Measurements from ENCODE around the gene SYT11. TPM values are rescaled to one million over a fixed set of nuclear protein-coding genes. Genes with fewer than 3 reads are reported as not detected.
"Not testable (repeated sequence)": the region's sequence is repeated elsewhere in the genome, so short reads cannot be mapped to it uniquely, and the experiment has no call there.

The SYT11 gene, protein sequence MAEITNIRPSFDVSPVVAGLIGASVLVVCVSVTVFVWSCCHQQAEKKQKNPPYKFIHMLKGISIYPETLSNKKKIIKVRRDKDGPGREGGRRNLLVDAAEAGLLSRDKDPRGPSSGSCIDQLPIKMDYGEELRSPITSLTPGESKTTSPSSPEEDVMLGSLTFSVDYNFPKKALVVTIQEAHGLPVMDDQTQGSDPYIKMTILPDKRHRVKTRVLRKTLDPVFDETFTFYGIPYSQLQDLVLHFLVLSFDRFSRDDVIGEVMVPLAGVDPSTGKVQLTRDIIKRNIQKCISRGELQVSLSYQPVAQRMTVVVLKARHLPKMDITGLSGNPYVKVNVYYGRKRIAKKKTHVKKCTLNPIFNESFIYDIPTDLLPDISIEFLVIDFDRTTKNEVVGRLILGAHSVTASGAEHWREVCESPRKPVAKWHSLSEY
- 10.9 TPM for total RNA-seq

DNA sequence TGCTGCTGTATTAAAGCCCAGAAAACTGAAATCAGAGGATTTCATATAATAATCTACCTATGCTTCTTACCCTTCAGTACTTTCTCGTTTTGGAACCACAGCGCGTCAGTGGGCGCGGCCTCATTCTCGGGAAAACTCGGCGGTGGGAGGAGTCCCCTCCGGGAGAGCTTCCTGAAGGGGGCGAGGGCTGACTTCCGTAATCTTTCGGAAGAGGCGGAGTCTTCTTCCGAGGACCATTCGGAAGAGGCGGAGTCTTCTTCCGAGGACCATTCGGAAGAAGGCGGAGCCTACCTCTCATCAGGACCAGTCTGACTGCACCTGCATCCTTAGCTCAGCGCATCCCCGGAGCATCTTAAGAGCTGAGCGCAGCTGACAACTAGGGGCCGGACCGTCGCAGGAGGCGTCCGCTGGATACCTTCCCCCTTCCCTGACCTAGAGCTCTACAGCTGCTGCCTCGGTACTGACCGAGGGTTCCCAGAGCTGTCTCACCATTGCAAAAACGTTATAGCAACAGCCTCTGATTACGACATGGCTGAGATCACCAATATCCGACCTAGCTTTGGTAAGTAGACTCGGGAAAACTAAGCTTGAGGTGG is at the start of gene SYT11:
Gene SYT11, plus strand, starts transcription at position 334 of the 596 bp plus-strand sequence. Its CDS starts 195 bp downstream, at position 529.
- DNase-seq: peak; percentile 92

DNA sequence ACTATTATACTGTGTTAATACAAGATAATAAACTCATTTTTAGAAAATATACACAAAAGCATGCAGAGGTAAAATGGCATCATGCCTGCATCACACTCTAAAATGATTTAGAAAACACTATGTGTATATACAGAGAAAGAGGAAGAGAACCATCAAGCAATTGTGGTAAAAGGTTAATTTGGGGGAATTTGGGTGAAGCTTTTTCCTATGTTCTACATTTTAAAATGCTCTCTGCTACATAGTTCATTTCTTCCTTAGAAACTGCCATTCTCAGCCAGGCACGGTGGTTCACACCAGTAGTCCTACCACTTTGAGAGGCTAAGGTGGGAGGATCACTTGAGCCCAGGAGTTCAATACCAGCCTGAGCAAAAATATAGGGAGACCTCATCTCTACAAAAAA is 46.5 kb upstream of the SYT11 start:
- no peak for DNase-seq

DNA sequence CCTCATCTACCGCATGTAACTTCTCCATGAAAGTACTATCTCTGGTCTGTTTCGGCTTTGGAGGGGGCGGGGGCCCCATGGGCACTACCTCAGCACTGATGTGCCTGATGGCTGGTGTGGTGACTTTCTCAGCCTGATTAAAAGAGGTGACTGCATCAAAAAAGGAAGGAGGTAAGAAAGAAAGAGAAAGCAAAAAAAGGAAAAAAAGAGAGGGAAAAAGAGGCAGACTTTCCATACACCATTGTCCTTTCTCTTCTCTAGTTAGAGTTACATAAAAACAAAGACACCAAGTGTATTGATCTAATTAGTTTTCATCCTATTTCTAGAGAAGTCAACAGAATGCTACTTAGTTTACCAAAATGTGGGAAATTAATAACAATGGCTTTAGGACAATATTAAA is 45.7 kb upstream of the SYT11 start:
- no peak for DNase-seq

DNA sequence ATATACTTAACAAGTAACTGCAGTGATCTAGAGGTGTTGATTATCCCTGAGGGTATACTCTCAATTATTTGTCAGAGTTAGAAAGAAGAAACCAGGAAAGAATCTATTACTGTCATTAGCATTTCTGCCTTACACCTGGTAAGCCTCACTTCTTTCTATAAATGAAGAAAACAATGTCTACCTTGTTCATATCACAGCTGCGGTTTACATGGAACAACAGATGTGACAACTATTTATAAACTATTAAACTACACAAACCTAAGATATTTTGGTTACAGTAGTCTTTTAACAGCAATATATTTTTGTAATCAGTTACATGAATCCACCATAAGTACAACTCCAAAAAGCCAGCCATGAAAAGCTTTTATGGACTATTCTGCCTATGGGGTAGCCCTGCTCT is 43.0 kb upstream of the SYT11 start:
- DNase-seq: no peak

DNA sequence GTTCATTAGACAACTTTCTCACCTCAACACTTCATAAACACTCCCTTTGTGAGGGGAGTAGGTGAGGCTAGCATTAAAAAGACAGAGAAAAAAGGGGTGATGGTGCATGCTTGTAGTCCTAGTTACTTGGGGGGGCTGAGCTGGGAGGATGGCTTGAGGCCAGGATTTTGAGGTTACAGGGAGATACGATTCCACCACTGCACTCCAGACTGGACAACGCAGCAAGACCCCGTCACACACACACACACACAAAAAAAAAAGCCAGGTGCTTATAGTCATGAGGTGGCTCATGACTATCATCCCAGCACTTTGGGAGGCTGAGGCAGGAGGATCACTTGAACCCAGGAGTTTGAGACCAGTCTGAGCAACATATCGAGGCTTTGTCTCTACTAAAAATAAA is 31.9 kb upstream of the SYT11 start:
- DNase-seq: no peak

DNA sequence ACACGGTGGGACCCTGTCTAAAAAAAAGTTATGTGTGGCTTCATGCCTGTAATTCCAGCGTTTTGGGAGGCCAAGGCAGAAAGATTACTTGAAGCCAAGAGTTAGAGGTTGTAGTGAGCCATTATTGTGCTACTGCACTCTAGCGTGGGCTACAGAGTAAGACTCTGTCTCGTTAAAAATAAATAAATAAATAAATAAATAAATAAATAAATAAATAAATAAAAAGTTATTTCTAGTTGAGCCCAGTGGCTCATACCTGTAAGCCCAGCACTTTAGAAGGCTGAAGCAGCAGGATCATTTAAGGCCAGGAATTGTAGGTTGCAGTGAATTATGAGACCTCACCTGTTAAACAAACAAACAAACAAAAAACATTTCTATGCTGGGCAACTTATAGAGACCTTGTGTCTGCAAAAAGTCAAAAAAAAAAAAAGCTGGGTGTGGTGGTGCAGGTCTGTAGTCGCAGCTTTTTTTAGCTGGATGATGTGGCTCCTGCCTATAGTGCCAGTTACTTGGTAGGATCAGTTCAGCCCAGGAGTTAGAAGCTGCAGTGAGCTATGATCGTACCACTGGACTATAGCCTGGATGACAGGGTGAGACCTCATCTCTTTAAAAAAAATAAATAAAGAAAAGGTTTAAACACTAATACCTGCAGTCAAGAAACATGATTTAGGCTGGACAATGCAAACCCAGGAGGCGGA is 27.9 kb upstream of the SYT11 start:
- DNase-seq: no peak

DNA sequence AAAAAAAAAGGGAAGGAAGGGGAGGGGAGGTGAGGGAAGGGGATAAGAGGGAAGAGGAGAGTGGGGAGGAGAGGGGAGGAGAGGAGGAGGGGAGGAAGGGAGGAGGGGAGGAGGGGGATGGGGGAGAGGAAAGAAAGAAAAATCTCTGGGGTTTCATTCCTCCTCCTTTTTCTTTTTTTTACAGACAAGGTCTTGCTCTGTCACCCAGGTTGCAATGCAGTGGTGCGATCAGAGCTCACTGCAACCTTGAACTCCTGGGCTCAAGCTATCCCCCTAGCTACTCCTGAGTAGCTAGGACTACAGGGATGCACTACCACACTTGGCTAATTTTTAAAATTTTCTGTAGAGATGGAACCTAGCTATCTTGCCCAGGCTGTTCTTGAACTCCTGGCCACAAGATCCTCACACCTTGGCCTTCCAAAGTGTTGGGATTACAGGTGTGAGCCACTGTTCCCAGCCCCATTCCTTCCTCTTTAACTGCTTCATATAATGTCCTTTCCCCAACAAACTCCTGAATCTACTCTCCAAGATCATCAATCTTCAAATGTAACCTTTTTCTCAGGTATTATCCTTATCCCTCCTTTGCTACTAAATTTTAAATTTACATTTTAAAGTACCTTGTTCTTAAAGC is 25.6 kb upstream of the SYT11 start:
- no peak for DNase-seq

DNA sequence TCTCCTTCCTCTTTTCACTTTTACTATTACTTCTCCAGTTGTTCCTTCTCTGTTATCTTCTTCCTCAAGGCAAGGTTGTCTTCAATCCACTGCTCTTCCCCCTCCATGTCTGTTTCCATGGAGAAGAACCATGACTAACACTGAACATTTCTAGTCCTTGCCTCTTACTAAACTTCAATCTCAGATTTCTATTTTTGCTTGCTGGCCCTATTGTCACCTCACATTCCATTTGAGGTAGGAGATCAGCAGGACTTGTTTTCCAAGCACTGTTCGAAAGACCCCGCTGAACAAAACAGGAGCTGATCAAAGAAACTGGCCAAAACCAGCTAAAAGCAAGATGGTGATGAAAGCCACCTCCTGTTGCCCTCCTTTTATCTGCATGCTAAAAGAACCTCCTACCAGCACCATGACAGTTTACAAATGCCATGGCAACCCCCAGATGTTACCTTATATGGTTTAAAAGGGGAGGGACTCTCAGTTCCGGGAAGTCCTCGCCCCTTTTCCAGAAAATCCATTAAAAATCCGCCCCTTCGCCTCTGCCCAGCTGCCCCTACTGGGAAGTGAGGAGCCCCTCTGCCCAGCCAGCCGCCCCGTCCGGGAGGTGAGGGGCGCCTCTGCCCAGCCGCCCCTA is 25.0 kb upstream of the SYT11 start:
- DNase-seq: no peak

DNA sequence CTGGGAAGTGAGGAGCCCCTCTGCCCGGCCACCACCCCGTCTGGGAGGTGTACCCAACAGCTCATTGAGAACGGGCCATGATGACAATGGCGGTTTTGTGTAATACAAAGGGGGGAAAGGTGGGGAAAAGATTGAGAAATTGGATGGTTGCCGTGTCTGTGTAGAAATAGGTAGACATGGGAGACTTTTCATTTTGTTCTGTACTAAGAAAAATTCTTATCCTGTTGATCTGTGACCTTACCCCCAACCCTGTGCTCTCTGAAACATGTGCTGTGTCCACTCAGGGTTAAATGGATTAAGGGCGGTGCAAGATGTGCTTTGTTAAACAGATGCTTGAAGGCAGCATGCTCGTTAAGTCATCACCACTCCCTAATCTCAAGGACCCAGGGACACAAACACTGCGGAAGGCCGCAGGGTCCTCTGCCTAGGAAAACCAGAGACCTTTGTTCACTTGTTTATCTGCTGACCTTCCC is 24.4 kb upstream of the SYT11 start:
- not testable (repeated sequence) for DNase-seq

DNA sequence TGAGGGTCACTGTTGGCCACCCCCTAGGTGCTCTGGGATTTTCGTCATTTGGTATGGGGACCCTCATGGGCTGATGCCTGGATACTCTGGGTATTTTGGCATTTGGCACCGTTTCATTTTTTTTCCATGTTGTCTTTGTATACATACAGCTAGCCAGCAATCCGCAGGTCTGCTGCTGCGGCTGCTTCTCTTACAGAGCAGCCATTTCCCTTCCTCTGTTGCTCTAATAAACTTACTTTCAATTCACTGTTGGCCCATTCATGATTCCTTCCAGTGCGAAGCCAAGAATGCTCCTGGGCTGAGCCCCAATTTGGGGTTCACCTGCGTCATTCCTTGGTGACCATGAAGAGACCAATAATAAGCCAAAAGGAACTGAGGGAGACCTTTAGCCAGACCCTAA is 23.8 kb upstream of the SYT11 start:
- DNase-seq: no peak

DNA sequence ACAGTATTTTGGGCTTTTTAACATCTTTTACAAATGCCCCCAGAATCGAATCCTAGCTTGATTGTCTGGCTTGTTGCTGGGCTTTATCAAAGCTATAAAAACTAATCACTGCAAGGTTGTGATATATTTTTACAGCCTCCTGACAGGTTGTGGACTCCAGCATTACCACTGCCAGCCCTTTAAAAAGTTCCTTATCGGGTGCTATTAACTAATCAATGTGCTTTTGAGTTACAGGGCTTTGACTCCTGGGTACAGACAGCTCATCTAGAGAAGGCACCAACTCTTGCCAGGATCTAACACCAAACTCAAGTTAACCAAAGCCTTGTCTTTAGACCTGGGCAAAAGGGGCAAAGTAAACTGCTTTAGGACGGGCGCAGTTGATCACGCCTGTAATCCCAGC is 19.0 kb upstream of the SYT11 start:
- no peak for DNase-seq

DNA sequence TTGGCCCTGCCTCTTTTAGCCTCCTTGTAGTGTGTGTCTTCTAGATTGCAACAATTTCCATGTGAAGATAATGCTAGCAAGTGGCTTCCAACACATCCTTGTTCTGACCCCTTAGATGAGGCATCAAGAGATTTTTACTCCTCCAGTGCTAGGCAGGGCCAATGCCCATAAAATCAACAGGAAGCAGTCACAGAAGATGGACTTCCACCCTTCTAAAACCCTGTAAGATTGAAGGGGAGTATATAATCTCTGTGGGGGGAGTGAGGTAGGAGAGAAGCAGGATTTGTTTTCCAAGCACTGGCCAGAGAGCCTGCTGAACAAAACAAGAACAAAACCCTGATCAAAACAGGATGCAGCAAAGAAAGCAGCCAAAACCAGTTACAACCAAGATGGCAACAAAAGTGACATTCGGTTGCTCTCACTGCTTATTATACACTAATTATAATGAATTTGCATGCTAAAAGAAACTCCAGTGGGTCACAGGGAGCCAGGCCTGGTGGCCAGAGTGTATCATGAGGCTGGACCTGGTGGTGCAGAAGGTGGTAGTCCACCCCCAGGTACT is 14.4 kb upstream of the SYT11 start:
- DNase-seq: no peak

DNA sequence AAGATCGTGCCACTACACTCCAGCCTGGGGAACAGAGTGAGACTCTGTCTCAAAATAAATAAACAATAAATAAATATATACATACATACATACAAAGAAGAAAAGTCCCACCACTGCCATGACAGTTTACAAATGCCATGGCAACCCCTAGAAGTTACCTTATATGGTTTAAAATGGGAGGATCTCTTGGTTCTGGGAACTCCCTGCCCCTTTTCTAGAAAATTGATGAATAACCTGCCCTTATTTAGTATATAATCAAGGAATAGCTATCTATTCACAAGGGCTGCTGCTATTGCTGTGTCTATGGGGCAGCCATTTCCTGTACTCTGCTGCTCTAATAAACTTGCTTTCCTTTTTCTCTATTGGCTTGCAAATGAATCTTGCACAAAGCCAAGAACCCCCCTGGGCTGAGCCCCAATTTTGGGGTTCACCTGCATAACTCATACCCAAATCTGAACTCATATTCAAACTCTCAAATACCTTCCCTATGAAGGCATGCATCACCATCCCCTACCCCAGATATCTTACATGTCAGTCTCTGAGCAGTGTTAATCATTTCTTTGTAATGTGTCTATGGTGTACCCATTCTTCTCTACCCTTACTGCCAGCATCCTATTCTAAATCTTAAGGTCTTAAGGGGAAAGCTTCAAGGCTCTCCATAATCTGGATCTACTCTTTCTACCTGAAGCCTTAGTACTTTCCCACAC is 11.4 kb upstream of the SYT11 start:
- DNase-seq: no peak

DNA sequence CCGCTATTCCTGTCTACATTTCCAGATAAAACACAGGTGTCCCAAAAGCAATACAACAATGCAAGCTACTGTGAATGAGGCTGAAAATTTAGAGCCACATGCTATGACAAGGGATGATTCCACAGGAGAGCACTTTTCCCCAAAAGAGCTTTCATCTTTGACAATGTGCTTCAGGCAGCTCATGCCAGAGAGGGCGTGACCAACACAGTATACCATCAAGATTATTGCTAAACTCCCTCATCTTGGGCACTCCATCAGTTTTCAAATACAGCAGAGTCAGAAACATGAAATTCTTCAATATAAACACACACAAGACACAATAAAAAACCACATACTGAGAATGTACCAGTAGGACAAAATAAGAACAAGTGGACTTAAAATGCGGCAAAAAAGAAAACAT is 9.0 kb upstream of the SYT11 start:
- DNase-seq: no peak

DNA sequence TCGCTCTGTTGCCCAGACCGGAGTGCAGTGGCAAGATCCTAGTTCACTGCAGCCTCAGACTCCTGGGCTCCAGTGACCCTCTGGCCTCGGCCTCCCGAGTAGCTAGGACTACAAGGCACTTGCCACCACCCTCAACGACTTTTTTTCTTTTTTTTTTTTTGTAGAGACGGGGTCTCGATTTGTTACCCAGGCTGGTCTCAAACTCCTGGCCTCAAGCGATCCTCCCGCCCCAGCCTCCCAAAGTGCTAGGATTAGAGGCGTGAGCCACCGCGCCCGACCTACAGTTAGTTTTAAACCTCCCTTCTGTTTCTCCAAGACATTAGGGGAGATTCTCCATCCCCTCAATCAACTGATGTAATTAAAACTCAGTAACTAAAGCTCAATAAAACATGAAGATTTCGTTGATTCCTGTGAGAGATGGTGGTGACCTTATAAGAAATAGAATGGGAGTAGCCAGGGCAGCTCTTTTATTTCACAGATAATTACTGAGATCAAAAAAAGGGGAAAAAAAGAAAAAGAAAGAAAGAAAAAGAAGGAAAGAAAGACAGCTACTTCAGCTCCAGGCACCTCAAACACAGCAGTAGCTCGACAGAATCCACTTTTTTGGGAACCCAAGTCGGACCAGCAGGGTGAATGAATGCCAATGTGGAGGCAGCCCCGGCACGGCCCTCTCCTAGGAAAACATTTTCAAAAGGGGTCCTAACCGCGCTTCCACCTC is 3.0 kb upstream of the SYT11 start:
- DNase-seq: no peak

DNA sequence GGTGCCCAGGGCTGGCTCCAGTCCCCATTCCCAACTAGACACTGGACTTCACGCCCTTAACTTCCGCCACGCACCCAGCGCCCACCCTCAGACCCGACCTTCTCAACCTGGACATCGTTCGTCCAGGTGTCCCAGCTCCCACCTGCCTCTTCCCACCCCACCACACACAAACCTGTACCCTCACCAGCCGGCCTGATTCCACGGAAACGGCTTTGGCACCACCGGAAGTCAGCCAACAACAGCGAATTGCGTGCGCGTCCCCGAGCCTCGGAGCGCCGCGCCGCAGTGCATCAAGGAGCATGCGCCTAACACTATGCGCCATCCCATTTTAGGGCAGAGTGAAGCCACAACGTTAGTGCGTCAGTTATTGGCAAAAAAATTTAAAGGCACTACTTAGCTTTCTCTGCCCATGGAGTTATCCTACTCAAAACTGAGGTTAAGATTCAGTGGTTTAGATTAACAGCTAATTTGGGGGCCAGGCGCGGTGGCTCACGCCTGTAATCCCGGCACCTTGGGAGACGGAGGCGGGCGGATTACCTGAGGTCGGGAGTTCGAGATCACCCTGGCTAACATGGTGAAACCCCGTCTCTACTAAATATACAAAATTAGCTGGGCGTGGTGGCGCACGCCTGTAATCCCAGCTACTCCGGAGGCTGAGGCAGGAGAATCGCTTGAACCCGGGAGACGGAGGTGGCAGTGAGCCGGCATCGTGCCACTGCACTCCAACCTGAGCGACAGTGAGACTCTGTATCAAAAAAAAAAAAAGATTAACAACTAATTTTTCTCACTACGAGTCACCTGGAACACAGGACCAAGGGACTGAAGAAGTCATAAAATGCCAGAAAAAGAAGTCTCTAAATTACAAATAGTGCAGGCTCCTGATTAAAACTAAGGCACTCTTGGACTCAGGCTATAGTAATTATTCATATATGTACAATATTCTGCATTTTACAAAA is 2.1 kb upstream of the SYT11 start, which contains the start of gene GON4L:
Gene GON4L, minus strand, starts transcription at position 240 of the 956 bp plus-strand sequence. CDS start 3,434 bp downstream, outside the sequence.
- peak; percentile 95 for DNase-seq

DNA sequence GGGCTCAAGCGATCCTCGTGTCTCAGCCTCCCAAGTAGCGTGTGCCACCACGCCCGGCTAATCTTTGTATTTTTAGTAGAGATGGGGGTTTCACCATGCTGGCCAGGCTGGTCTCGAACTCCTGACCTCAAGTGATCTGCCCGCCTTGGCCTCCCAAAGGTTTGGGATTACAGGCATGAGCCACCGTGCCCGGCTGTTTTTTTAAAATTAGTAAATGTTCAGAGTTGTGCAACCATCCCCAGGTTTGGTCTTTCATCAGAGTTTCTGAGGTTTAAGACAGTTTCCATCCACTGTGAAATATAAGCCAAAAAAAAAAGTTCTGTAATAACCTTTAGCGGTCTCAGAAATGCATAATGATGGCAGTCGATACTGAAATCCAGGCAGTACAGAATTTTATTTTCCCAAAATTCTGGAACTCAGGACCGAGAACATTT is 550 bp upstream of the SYT11 start:
- DNase-seq: no peak

DNA sequence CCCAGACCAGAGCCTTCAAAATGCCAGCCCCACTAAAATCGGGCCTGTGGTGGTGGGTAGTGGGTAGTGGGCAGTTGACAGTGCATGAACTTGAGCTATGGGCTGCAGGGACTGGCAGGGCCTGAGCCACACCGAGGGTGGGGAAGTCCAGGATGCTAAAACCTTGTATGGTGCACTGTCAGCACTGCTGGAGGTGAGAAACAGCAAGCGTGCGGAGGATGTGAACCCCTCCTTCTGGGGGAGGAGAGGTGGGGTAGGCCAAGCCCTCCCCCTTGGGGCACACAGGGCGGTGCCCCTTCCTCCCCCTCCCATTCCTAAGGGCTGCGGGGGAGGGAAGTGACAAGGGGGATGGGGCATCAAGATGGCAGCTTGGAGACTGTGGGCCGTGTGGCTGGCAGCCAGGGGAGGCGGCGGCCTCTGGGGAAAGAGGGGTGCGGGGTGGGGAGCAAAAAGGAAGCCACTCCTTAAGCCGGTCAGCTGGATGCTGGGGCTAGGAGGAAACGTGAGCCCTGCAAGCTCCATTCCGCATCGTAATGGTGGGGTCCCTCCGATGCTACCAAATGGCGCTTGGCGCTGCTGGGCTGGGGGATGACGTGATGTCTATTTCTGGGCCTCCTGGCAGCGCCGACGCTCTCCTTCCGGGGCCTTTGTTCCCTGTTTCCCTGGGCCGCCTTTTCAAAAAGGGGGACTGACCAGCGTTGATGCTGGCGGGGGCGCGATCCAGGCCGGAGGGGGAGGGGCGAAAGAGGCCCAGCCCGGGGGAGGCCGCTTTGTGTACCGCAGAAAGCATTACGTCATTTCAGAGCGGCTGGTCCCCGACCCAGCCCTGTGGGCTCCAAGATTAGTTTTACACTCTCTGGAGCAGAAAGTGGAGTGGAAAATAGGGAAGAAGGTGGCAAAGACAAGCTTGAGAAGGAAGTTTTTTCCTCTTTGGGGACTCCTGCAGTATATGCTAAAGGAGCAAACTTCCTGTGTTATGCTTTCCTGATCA is 809 bp downstream of the SYT11 start:
- peak; percentile 90 for DNase-seq

Data from skin of body (tissue), 2 donors.